Measurements from ENCODE around the gene CCDC97.

Gene CCDC97

GRCh38 chr19:41328842-41329225 is 18.9 kb downstream of the CCDC97 start:
- no peak for TF ChIP-seq CTCF (IDR thresholded peaks at IDR 0.05; ENCODE audit: borderline replicate concordance, insufficient read depth, low read depth, low read length)
- no peak overlapping the region for H3K4me3 ChIP-seq (ENCODE audit: low read depth, low read length)

GRCh38 chr19:41330481-41330880 is 20.5 kb downstream of the CCDC97 start:
- H3K4me3 ChIP-seq (ENCODE audit: low read depth, low read length): no peak overlapping the region
- TF ChIP-seq CTCF (IDR thresholded peaks at IDR 0.05; ENCODE audit: borderline replicate concordance, insufficient read depth, low read depth, low read length): no peak

GRCh38 chr19:41330946-41331678 is 21.1 kb downstream of the CCDC97 start:
- no peak overlapping the region for H3K4me3 ChIP-seq (ENCODE audit: low read depth, low read length)
- no peak for TF ChIP-seq CTCF (IDR thresholded peaks at IDR 0.05; ENCODE audit: borderline replicate concordance, insufficient read depth, low read depth, low read length)

- H3K4me3 ChIP-seq (ENCODE audit: low read depth, low read length): no peak overlapping the region
- no peak for TF ChIP-seq CTCF (IDR thresholded peaks at IDR 0.05; ENCODE audit: borderline replicate concordance, insufficient read depth, low read depth, low read length)
Observed at GRCh38 chr19:41332000-41332399, 22.0 kb downstream of the CCDC97 start.

- TF ChIP-seq CTCF (IDR thresholded peaks at IDR 0.05; ENCODE audit: borderline replicate concordance, insufficient read depth, low read depth, low read length): no peak
- no peak overlapping the region for H3K4me3 ChIP-seq (ENCODE audit: low read depth, low read length)
Observed at GRCh38 chr19:41332468-41332867, 22.5 kb downstream of the CCDC97 start.

- H3K4me3 ChIP-seq (ENCODE audit: low read depth, low read length): no peak overlapping the region
- TF ChIP-seq CTCF (IDR thresholded peaks at IDR 0.05; ENCODE audit: borderline replicate concordance, insufficient read depth, low read depth, low read length): no peak
Observed at GRCh38 chr19:41334793-41335192, 24.8 kb downstream of the CCDC97 start.

GRCh38 chr19:41335467-41335866 is 25.5 kb downstream of the CCDC97 start:
- H3K4me3 ChIP-seq (ENCODE audit: low read depth, low read length): no peak overlapping the region
- no peak for TF ChIP-seq CTCF (IDR thresholded peaks at IDR 0.05; ENCODE audit: borderline replicate concordance, insufficient read depth, low read depth, low read length)

Measured in GM12875 (cell line).